Effector memory CD4-positive, alpha-beta T cell (primary cell): ENCODE results near the gene COL20A1.
"Not testable (repeated sequence)": the region's sequence is repeated elsewhere in the genome, so short reads cannot be mapped to it uniquely, and the experiment has no call there.

Experiments
- DNase-seq, 3 donors: peaks; one replicate each; pipeline ENCODE4 v3.0.0-alpha.2; 2020
- H3K27ac ChIP-seq: 2 replicates; pipeline ENCODE4 v1.7.0; 2013; ENCODE audit warnings: mild to moderate bottlenecking, low read length, moderate library complexity; ENCODE audit not compliant: insufficient read depth, poor library complexity, severe bottlenecking
- H3K27me3 ChIP-seq: replicated peaks from 2 replicates; pipeline ENCODE4 v1.7.0; 2013; ENCODE audit warnings: mild to moderate bottlenecking, low read length; ENCODE audit not compliant: insufficient read depth, control insufficient read depth, poor library complexity, severe bottlenecking
- H3K36me3 ChIP-seq: 2 replicates; pipeline ENCODE4 v1.7.0; 2013; ENCODE audit warnings: mild to moderate bottlenecking, low read length, moderate library complexity; ENCODE audit not compliant: control insufficient read depth, insufficient read depth
- H3K4me1 ChIP-seq: 2 replicates; pipeline ENCODE4 v1.7.0; 2013; ENCODE audit warnings: low read length, mild to moderate bottlenecking; ENCODE audit not compliant: control insufficient read depth, insufficient read depth, poor library complexity, severe bottlenecking
- H3K4me3 ChIP-seq: 2 replicates; pipeline ENCODE4 v1.7.0; 2013; ENCODE audit warnings: low read length, low read depth, mild to moderate bottlenecking; ENCODE audit not compliant: insufficient read depth, poor library complexity, severe bottlenecking
- H3K9me3 ChIP-seq: 2 replicates; pipeline ENCODE4 v1.7.0; 2013; ENCODE audit warnings: mild to moderate bottlenecking, low read length, moderate library complexity; ENCODE audit not compliant: control insufficient read depth

COL20A1 gene

GRCh38 chr20:63378626-63379025, 85.6 kb downstream of the COL20A1 start:
- DNase-seq: no peak
- Histone ChIP-seq H3K9me3 (no peaks in the 10 kb centered on the region), H3K4me1 (no peaks in the 10 kb centered on the region), H3K4me3 (no peak overlapping the region), H3K36me3 (no peaks in the 10 kb centered on the region), H3K27me3 (peaks cover 16% of the 10 kb centered on the region), H3K27ac (no peak overlapping the region)

- no peak for DNase-seq
- H3K27me3 ChIP-seq: peaks cover 16% of the 10 kb centered on the region
- H3K36me3 ChIP-seq: no peaks in the 10 kb centered on the region
- H3K9me3 ChIP-seq: no peaks in the 10 kb centered on the region
- H3K4me3 ChIP-seq: no peak overlapping the region
- no peaks in the 10 kb centered on the region for H3K4me1 ChIP-seq
- no peak overlapping the region for H3K27ac ChIP-seq
These were observed 86.3 kb downstream of the COL20A1 start for GRCh38 chr20:63379296-63379695.

GRCh38 chr20:63379872-63380271, 86.9 kb downstream of the COL20A1 start:
- peaks cover 16% of the 10 kb centered on the region for H3K27me3 ChIP-seq
- DNase-seq, H3K4me1 ChIP-seq, H3K4me3 ChIP-seq, H3K27ac ChIP-seq, H3K36me3 ChIP-seq, H3K9me3 ChIP-seq: not testable (repeated sequence)

DNA sequence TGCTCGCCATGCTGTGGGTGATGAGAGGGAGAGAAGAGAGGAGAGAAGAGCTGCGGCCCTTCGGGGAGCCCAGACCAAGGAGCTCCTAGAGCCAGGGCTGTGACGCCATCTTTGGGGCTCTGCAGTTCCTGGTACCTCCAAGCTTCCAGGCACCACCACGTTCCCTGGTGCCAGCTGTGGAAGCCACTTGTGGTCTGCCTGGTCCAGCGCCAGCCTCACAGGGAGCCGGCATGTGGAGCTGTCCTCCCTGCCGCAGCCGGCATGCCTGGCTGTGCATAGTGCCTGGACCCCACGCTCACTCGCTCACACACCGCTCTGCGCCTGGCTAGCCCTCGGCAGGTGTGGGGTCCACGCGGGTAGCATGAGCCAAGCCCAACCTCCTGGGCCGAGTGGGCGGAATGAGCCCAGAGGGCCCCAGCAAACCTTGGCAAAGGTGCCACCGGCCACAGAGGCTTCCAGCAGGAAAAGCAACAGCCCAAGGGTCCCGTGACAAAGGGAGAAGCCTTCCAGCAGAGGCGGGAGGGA, 87.4 kb downstream of the COL20A1 start:
- Histone ChIP-seq H3K4me1 (no peaks in the 10 kb centered on the region), H3K36me3 (no peaks in the 10 kb centered on the region), H3K9me3 (no peaks in the 10 kb centered on the region), H3K27ac (no peak overlapping the region), H3K27me3 (peaks cover 16% of the 10 kb centered on the region), H3K4me3 (no peak overlapping the region)
- no peak for DNase-seq

GRCh38 chr20:63381781-63382431, 88.9 kb downstream of the COL20A1 start:
- H3K4me3 ChIP-seq: no peak overlapping the region
- DNase-seq: peak in 2 of 3 donors; percentile 5 to 10
- H3K4me1 ChIP-seq: no peaks in the 10 kb centered on the region

DNA sequence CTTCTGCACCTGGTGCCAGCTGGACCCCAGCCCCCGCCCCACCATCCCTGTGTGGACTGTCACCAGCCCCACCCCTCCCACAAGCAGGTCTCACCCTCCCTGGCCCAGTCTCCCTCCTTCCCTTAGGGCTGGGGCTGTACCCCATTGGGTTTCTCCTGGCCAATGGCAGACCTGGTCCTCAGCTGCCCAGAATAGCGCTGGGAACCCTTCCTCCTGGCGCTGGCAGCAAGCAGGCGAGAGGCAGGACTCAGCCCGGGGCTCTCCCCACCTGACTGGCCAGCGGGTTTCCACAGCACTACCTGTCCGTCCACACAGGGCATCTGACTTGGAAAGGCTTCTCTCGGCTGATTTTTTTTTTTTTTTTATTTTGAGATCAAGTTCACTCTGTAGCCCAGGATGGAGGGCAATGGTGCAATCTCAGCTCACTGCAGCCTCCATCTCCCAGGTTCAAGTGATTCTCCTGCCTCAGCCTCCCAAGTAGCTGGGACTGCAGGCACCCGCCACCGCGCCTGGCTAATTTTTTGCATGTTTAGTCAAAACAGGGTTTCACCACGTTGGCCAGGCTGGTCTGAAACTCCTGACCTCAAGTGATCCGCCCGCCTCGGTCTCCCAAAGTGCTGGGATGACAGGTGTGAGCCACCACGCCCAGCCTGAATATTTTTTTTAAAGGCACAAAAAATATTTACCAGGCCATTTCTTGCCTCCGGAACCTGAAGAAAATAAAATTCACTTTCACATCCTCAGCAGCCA, 89.7 kb downstream of the COL20A1 start:
- H3K4me1 ChIP-seq: no peaks in the 10 kb centered on the region
- peaks cover 7% of the 10 kb centered on the region for H3K9me3 ChIP-seq
- H3K4me3 ChIP-seq: no peak overlapping the region
- no peak for DNase-seq
- H3K27ac ChIP-seq: no peak overlapping the region
- H3K36me3 ChIP-seq: no peaks in the 10 kb centered on the region
- peaks cover 12% of the 10 kb centered on the region for H3K27me3 ChIP-seq

More at GRCh38 chr20:63381781-63382431, 88.9 kb downstream of the COL20A1 start:
- Histone ChIP-seq H3K27me3 (peaks cover 12% of the 10 kb centered on the region), H3K27ac (no peak overlapping the region), H3K36me3 (no peaks in the 10 kb centered on the region), H3K9me3 (peaks cover 7% of the 10 kb centered on the region)

GRCh38 chr20:63383556-63383955, 90.6 kb downstream of the COL20A1 start:
- Histone ChIP-seq H3K9me3 (peaks cover 7% of the 10 kb centered on the region), H3K4me3 (no peak overlapping the region), H3K27me3 (peaks cover 12% of the 10 kb centered on the region), H3K4me1 (no peaks in the 10 kb centered on the region), H3K27ac (no peak overlapping the region), H3K36me3 (no peaks in the 10 kb centered on the region)
- DNase-seq: no peak

GRCh38 chr20:63384336-63384735, 91.3 kb downstream of the COL20A1 start:
- H3K27ac ChIP-seq: no peak overlapping the region
- no peak for DNase-seq
- peaks cover 7% of the 10 kb centered on the region for H3K9me3 ChIP-seq
- no peaks in the 10 kb centered on the region for H3K36me3 ChIP-seq
- H3K4me3 ChIP-seq: no peak overlapping the region
- peaks cover 12% of the 10 kb centered on the region for H3K27me3 ChIP-seq
- no peaks in the 10 kb centered on the region for H3K4me1 ChIP-seq
